Non-pigmented ciliary epithelial cell (primary cell): ENCODE measurements around the gene NFIB.

Experiments
- DNase-seq: peaks from one replicate; pipeline ENCODE4 v3.0.0-alpha.2; 2010; ENCODE audit warnings: low read depth

The NFIB gene

DNA sequence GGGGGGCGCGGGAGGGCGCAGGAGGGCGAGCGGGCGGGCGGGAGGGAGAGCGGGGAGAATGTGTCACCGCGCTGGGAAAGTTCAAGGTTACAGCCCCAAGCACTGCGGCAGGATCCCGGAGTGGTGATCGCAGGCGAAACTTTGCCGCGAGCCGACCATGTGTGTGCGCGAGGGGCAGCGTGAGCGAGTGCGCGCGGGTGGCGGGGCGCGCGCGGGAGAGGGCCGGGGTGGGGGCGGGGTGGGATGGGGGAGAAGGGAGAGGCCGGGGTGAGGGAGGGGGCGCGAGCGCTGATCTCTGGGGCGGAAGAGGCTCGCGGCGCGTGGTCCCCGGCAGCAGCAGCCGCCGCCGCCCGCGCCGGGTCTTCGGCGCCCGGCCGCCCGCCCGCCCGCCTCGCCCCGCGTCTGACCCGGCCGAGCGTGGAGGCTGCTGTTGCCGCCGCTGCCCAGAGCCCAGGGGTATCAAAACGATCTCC is at the start of gene NFIB:
NFIB (minus strand) TSS at position 191 of the 473 bp plus-strand sequence. CDS start 630 bp downstream, outside the sequence.
- DNase-seq = no peak

DNA sequence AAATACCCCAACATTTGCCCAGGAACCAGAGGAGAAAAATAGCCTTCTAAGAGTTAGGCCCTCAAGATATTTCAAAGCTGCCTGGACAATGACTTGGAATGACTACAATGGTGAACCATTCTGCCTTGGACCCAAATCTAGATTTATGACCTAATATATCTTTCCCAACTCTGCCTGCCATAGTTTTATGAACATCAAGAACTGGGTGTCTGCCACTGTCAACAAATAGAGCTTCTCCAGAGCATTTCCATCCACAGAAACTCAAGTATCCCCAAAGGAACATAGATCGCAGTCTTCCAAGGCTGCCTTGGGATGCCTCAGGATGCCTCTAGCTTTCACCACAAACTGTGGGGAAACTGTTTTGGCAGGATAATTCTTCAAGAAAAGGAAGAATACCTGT is 48.2 kb upstream of the NFIB start:
- no peak for DNase-seq

DNA sequence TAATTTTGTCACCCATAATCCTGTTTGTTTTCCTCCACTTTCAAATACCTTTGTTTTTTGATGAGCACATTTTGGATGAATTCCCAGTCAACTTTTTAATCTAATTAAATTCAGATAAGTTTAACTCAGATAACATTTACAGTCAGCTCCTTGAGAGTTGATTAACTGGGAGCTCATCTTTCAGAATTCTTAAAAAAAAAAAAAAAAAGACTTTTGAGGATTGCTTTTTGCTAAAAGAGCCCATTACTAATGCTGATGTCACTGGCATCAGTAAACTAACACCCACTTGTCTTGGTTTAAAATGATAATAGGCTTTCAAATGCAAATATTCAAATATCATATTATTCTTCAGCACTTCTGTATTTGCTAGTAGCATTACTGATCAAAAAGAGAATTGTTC is 47.1 kb upstream of the NFIB start:
- no peak for DNase-seq

DNA sequence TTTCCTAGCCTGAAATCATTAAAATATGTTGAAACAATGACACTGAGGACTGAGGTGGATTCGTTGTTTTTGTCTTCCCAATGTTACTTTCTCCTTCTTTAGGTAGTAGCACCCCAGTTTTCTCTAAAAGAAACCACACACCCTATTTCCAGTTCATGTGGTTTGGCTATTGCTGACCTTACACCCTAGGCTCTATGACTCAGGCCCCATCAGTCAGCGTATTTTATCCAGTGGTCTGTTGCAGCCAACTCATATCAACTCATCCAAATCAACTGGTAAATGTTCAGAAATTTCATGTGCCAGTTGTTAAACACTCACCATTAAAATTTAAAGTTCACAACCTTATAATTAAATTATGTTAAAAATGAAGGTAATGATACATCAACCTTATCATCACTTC is 44.6 kb upstream of the NFIB start:
- no peak for DNase-seq

DNA sequence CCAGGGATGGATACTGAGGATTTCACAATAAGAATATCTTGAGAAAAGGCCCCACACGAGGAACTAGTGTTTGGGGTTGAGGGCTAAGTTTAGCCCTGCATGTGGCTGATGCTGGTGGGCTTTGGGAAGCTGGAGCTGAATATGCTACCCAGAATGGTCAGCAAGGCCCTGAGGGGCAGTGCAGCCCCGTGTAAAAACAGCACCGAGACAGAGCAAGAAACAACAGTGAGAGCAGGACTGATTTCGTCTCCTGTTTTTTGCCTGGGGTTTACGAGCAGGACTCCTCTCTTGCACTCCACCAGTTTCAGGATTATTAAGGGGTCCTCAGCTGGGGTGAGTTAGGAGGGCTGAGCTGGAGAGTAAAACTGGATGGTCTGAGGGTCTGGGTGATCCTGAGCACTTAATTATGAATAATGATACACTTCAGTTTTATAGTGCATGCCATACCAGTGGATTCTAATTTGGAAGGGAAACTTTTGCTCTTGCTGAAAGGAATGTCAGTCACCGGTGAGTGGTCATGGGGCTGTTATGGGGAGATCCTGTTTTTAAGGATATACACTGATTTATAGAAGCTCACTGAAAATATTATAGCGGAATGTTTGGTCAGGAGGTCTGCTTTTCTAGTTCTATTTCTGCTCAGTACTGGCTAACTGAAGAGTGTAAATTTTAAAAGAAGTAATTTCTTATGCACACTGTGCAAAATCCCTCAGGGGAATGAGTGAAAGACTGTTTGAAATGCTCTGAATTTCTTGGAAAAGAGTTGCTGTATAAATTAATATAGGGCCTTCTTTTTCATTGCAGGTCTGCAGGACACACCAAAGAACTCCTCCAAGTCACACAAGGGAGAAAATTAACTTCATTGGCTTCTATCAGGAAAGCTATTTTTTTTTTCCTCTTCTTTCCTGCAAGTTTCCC is 42.7 kb upstream of the NFIB start:
- DNase-seq = no peak

DNA sequence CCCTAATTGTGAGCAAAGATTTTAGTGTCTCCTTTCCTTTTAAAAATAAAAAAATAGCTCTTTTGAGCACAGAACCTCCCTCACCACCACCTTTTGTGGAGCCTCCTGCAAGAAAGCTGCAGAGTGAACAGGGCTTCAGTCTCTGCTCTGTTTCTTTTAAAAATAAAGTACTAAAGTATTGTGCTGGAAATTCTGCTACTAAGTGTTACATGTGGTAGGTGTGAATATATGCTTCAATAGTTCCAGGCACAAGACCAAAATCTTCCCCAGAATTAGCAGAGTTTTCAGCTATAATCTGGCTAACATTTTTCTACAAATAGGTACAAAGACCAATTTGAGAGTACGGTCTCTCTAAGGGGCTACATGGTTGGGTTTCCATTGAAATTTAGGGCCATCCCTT is 40.3 kb upstream of the NFIB start:
- no peak for DNase-seq

DNA sequence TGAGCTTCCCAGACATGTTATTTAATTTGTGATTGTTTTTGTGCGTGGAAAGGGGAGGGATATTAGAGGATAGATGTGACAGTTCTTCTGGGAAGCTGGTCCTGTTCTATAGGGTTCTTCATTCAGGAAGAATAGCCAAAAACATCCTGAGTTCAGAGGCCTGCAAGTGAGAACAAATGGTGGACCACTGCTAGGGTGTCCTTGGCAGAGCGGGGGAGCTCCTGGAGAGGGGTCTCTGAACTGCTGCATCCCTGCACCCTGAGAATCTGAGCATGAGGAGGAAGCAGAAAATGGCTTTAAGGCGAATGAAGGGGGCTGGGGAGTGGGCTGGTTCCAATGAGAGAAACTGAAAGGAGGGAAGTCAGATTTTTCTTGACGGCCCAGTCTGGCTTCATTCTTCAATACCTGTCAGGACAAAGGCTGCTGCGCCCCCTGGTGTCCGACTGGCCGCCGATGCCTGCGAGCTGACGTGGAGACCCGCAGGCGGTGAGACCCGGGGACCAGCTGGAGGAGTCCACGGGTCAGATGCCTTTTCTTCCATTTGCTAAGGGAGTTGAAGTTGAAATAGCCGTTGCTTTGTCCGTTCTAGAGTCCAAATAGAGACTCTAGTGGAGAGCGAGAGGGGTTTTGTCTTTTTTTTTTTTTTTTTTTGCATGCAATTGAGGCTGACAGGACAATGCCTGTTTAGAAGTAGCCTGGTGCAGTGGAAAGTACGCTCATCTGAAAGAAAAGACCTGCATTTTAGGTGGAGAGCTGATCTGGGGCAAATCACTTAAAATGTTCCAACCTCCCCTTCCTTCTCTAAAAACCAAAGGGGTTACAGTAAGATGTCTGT is 39.5 kb upstream of the NFIB start:
- DNase-seq = no peak

DNA sequence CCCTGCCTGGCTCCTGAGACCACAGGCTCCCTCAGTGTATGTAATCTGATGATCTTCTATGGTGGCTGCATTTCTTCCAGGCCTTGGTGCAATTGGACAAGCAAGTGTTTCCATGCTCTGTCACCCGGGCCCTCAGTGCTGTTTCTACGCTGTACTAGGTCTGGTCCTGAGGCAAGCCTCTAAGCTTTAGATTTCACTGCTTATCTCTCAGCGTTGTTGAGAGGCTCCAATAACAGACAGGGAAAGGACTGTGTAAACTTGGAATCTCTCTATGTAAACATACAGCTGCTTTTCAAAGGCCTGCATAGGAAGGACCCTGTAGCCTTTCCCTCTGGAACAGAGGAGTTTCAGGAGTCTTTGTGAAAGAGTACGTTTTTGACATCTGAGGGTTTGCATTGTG is 38.6 kb upstream of the NFIB start:
- DNase-seq = no peak

DNA sequence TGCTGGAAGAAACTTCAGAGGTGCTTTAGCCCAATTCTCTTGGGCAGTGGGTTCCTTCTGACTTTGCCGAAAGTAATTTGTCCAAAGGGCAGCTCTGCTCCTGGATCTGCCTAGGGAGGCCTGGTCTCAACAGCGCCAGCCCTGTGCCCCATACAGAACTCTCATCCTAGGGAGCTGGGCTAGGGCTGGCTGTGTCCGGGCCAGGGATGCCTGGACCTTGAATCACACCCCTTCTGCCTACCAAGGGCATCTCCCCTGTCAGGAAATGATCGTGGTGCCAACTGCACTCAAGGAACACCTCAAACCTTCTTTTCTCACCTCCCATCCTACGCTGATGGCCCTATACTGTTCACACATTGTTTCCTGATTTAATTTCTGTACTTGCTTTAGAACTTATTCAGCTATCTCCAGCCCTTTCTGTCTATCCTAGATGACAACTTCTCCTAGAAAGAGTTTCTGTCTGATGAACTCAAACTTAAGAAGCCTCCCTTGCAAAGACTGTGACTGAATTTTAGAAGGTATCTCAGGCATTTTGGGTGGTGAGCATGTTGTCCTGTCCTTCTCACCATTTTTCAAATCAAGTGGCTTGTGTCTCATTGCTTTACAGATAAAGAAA is 37.4 kb upstream of the NFIB start:
- DNase-seq = no peak

DNA sequence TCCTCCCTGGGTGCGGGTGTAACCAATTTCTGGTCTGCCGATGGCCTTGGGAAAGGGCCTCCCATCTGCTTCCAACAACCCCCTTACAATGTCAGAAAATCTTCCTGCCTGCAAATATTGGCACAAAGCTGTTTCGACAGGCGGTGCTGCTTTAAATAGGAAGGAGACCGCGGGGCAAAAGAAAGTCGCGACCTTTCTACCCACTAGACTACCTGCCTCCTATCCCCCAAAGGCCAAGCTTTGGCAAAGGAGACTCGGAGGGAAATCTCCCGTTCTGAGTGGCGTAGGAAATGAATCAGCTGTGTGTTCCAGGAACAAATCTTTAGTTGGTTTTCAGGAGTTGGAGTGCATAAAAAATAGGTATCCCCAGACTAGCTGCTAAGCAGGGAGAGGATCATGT is 36.8 kb upstream of the NFIB start:
- DNase-seq = no peak

DNA sequence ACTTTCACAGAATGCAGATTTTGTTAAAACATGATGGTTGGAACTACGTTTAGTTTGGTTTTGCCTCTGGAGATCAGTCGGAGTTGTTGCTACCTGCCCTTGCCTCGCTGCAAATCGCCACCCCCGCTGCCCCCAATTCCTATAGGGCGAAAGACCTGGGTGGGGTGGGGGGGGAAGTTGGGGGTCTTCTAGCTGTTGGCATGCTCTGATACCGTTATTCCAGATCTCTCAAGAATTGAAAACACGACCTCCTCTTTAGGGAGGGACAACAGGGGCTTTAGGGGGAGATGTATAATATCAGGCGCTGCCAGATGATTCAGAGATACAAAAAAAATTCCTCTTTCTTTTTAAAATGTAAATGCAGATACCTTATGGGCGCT is 36.4 kb upstream of the NFIB start:
- no peak for DNase-seq

DNA sequence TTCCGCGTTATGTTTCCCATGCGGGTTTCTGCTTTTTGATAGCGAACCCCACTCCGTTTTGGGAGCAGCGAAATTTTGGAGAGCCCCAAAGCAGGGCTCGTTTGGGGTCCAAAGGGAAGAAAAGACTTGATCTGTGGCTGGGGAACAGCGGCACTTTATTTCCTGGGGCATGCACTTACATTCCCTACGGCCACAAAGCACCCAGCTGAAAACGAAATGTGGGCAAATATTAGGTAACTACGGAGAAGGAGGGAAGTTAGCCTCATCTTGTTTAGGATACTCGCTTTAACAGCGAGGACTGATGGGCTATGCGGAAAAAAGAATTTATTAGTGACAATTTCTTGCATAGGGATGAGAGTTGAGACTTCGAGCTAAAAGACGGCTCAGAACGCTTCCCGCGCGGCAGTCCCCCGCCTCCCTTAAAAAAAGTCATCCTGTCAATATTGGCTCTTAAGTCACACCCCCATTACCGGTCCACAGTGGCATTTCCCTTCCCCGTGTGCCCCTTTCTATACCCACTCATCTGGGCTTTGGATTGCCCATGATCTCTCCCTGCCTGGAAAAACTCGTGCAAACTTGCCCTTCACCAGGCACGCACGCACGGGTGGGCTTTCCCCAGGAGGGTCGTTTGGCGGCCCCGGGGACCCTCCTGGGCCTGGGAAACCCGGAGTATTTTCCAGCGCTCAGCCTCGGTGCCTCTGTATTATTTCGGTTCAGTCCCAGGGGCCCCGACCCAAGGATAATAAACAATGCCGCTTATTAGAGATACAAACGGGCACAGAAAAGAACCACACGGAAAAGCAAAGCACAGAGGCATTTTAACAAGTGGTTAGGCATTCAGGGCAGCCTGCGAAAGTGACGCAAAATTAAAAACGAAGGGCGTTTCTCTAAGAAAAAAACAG is 35.8 kb upstream of the NFIB start:
- DNase-seq = no peak

DNA sequence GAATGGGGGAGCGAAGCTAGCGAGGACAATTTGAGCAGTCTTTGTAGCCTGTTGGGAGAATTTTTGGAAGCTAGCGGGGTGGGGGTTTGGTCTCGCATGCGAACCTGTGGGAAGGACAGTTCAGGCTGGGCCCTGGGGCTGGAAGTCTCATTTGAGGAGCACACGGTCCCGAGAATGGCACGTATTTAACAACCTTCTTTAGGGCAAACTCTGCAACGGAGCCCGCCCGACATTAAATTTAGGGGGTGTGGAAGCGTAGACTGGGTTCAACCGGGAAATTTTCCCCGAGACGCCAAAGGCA is 35.2 kb upstream of the NFIB start:
- DNase-seq = no peak

DNA sequence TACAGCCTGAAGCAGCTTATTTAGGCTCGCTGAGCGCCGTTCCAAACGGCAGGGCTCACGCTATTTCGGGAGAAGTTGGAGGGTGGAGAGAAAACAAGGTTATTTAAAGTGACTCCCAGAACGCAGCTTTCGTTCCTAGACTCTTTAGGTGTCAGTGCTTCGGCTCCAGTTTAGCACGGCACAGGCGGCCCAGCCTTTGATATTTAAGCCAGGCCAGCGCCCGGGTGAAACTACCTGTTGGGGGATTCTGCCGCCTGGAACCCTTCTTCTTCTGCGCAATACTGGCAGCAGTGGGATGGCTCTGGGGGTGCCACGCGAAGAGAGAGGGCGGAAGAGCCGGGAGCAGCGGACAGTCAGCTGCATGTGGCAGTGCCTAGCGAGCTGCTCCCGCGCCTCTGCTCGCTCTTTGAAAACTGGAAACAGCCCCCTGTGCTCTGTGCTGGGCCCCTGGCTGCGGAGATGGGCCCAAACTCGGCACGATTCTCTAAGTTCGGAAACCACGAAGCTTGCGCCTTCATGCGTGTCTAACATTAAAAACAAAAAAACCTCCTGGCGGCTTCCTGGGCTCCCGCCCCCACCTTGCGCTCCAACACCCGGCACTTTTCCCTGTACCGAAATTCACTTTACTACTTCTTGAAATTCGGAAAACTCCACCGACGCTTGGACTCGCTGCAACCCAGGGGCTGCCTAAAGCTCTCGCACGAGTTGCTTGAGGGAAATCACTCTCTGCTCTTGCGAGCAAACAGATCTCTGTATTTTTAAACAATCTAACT is 34.6 kb upstream of the NFIB start:
- DNase-seq = no peak

DNA sequence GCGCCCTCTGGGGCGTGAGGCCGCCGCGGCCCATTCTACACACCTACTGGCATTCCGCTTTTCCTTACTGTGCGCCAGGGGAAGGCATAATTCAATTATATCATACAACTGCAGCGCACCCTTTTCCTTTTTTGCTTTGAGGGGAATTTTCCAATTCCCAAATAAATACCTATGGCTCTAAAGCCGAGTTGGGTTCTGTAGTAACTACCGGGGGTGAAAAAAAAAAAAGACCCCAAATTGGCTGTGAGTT is 34.1 kb upstream of the NFIB start:
- DNase-seq = no peak

DNA sequence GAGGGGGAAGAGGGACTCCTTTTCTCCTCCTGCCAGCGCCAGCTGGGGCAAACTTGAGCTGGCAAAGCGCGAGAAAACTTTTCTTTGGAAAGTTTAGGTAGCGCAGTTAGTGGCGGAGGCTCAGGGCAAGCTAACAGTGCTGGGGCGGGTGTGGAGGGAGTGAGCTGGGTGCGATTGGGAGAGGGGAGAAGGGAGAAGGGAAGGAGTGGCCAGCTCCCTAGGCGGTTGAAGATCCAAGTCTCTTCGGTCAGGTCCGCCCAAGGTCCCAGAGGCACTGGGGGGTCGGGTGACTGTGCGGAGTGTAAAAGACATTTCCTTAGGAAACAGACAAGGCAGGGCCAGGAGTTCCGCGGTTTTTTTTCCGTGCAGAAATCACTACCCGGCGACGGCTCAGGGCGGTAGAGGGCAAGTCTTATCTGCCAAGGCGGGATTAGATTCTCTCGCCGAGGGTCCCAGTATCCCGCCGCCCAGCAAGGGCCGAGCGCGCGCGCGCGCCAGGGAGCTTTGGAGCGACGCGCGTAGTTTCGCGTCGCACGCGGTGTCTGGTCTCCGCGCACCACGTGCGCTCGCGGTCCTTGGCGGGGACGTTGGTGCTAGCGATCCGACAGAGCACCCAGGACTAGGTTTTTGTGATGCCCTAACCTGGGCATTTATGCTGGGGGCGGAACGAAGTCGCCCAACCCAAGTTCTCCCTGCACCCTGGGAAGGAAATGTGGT is 33.6 kb upstream of the NFIB start:
- no peak for DNase-seq

DNA sequence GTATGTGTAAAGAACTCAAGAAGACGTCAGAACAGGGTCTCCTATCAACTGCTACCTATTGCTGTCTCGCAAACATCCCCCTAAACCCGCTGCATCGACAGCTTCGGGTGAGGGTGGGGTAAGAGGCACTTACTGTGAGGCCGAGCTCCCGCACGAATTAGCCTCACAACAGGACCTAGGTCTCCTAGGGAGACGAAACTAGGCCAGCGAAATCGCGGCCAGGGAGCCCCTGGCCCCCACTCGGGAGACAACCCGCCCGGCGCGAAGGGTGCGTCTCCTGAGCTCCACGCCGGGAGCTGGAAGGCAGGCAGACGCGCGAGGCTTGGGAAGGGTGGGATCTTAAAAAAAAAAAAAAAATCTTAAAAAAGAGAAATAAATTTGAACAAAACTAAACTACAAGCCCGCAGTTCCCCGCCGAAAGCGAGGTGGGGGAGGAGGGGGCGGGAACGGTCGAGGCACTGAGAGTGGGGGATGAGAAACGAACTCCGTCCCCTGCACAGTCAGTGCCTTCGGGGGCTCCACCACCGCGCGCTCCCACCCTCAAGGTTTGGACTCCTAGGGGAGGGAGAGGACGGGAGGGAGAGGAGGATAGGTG is 33.0 kb upstream of the NFIB start:
- DNase-seq = no peak

DNA sequence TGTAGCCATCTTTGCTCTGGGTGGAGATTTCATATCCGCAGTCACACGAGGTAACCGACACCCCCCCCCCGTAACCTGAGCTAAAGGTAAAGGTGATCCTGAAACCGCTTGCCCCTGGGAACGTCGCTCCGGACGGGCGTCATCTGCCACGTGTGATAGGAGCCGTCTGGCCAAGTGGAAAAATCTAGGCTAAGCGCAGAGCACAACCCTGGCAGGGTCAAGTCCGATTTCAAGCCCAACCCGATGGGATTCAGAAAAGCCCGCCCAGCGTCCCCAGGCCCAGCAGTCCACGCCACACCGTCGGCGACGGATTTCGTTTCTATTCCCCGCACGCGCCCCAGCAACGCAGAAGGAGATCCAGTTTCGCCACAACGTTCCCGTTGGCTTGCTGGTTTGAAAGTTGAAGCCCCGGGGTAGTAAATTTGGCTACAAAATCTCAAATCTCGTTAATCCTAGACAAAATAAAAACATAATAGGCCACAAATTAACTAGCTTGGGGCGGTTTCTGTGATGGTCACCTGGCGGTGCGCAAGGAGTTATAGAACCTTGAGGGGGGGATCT is 32.4 kb upstream of the NFIB start:
- DNase-seq = no peak

DNA sequence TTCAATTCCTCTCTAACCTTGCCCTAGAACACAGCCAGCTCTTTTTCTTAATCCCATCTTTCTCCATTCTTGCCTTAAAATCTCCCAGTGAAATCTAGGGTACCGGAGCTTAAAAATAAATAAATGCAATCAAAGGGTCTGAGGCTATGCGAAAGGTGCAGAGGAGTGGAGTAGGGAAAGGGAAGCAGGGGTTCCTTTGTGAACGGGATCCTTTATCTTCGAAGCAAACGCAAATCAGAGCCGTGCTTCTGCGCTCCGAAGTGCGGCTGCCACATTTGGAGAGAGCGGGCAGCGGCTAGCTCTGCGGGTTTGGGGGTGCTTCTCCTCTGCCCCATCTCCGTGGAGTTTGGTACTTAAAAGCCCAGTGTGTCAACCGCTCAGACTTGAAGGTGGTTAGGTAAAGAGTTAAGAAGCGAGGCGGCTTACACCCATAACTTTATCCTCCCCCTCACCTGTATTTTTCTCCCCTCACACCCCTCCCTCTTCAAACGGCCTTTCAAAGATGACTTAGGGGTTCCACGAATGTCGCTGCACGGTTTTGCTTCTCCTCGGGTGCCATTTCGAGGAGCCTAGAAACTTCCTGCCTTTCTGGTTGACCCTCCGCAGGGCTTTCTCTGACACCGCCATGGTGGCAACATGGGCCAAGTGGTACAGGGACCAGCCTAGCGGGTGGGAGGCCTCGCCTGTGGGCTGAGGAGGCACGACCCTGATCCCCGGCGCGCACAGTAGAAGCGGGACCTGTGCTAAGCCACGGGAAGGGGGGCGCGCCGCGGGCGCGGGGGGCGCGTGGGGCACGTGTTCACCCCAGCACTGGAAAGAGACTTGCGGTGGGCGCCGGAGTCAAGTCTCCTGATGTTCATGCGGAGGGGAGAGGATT is 31.7 kb upstream of the NFIB start:
- DNase-seq = no peak
